Body of pancreas (tissue), 4 donors: Measurements from ENCODE around the gene LRRC10. TPM values are rescaled to one million over a fixed set of nuclear protein-coding genes. Genes with fewer than 3 reads are reported as not detected.

Experiments
- ATAC-seq: fragments of 150-250 bp; one replicate; pipeline ENCODE4 v1.9.1; 2016
- DNase-seq, 4 donors: peaks; one replicate each; pipeline ENCODE4 v3.0.0-alpha.2; 2019
- H3K27ac ChIP-seq, 4 donors: fragments of 200-600 bp; sonication (generic); 1 replicate in 3 of 4; 2 replicates in 1 of 4; pipeline versions ENCODE4 v1.5.1 to v1.6.1; 2016 to 2019; ENCODE audit warnings: mild to moderate bottlenecking in 1 of 4, mixed read lengths in 1 of 4, moderate library complexity in 1 of 4
- H3K27me3 ChIP-seq, 2 donors: fragments of 200-600 bp; sonication (generic); one replicate each; pipeline ENCODE4 v1.6.0; 2016; ENCODE audit warnings: mild to moderate bottlenecking in 1 of 2
- H3K36me3 ChIP-seq, 2 donors: fragments of 200-600 bp; sonication (generic); replicated peaks in 1 of 2; 2 replicates each; pipeline ENCODE4 v1.5.1; 2016; ENCODE audit warnings: low read depth in 2 of 2; ENCODE audit not compliant: insufficient read depth in 1 of 2
- H3K4me1 ChIP-seq: fragments of 200-600 bp; sonication (generic); one replicate; pipeline ENCODE4 v1.6.0; 2016
- H3K4me3 ChIP-seq, 2 donors: fragments of 200-600 bp; sonication (generic); 1 replicate in 1 of 2; 2 replicates in 1 of 2; pipeline ENCODE4 v1.5.1; 2016 to 2019
- H3K9me3 ChIP-seq, 3 donors: fragments of 200-600 bp; sonication (generic); 1 replicate in 2 of 3; 2 replicates in 1 of 3; pipeline ENCODE4 v1.5.1; 2016
- POLR2A ChIP-seq, 3 donors: fragments of 450-650 bp; IDR thresholded peaks; one replicate each; pipeline ENCODE4 v1.6.1; 2016; ENCODE audit warnings: antibody characterized with exemption in 3 of 3, mild to moderate bottlenecking in 2 of 3
- WGBS, 2 donors: methylation state at CpG; one replicate each; pipeline ENCODE4 v1.1.5; 2017; 5-methylcytosine and 5-hydroxymethylcytosine counted together
- intact Hi-C: fragments of 100-400 bp; cut with DNase I; formaldehyde crosslinking; loops from one replicate; pipeline ENCODE4 v1.15.1; 2023
- total RNA-seq, 2 donors: library from RNA; depleted of rRNA; stranded (reverse); fragments of >200 nt; gene quantifications; one replicate each; pipeline ENCODE4 v1.1.0, GENCODE V29; 2016
- TF ChIP-seq, protein P1 (sequence below), 7 experiments: fragments of 450-650 bp in 4 of 7; fragments of 200-600 bp in 3 of 7; sonication (generic) in 3 of 7; IDR thresholded peaks; one replicate each; pipeline ENCODE4 v1.5.1; 2016 to 2019; ENCODE audit warnings: antibody characterized with exemption in 7 of 7

Gene LRRC10
- total RNA-seq, 2 donors from 2014 or later, result not detected

DNA sequence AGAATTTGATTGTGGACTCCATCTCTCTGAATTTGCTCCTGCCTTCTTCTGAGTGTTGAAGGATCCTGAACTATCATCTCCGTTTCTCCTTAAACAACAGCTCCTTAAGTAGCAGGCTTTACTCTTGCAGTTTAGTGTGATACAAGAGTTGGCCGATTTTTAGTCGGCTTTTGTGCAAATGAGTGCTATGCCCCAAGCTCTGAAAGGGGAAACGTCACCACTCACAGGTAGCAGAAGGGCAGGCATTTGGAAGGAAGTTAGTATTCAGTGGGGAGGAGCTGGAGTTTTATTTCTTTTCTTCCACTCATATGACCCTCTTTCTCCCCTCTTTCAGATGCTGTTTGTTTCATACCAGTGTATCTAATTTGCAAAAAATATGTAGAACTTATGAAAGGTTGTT, 36.5 kb upstream of the LRRC10 start:
- Histone ChIP-seq H3K4me3 (no peak overlapping the region), H3K27me3 (no peaks in the 10 kb centered on the region), H3K27ac (no peak overlapping the region), H3K36me3 (no peaks in the 10 kb centered on the region), H3K9me3 (no peaks in the 10 kb centered on the region), H3K4me1 (no peaks in the 10 kb centered on the region)
- no peak for DNase-seq
- TF ChIP-seq POLR2A (IDR thresholded peaks at IDR 0.05), result no peak
- TF ChIP-seq, protein P1, sequence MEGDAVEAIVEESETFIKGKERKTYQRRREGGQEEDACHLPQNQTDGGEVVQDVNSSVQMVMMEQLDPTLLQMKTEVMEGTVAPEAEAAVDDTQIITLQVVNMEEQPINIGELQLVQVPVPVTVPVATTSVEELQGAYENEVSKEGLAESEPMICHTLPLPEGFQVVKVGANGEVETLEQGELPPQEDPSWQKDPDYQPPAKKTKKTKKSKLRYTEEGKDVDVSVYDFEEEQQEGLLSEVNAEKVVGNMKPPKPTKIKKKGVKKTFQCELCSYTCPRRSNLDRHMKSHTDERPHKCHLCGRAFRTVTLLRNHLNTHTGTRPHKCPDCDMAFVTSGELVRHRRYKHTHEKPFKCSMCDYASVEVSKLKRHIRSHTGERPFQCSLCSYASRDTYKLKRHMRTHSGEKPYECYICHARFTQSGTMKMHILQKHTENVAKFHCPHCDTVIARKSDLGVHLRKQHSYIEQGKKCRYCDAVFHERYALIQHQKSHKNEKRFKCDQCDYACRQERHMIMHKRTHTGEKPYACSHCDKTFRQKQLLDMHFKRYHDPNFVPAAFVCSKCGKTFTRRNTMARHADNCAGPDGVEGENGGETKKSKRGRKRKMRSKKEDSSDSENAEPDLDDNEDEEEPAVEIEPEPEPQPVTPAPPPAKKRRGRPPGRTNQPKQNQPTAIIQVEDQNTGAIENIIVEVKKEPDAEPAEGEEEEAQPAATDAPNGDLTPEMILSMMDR (IDR thresholded peaks at IDR 0.05), result no peak
- intact Hi-C loops, result no loop called here
- no peak for ATAC-seq
- 39 to 45% methylated on average over 4 of the region's 4 CpGs for WGBS, 2 donors

DNA sequence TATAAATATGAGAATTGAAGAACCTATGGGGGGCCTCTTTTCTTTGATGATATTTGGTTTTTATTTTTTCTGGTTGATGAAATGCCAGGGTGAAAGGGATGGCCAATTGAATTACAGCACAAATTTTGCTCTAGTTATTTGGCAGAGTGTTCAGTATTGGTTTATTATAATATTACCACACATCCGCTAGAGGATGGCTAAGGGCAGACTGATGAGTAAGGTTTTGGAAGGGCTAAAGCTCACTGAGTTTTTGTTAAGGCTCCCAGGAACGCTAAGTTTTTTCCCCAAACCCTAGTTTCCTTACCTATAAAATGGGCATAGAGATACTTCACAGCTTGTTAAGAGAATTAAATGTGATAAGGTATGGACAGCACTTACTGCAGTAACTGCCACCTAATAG, 34.3 kb upstream of the LRRC10 start:
- 75 to 82% methylated on average over 2 of the region's 2 CpGs for WGBS, 2 donors
- intact Hi-C loops, result no loop called here
- ATAC-seq, result no peak

DNA sequence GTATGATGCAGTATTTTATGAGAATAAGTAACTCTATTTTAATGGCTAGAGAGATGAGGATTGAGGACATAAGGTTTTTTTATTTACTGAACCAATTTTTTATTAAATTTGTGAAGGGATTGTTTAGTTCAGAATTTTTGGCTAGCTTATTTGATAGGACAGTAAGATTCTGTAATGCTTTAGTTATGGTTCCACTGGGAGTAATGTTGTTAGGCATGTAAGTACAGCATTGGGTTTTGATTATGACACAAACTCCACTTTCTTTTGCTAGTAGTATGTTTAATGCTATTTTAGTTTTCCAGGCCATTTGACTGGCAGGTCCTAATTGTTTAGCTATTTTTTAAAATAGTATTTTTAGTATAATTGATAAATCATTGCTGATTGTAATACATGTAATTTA, 33.8 kb upstream of the LRRC10 start:
- ATAC-seq, result no peak
- intact Hi-C loops, result no loop called here
- H3K27me3 ChIP-seq, result no peaks in the 10 kb centered on the region

More for the DNA sequence above, 34.3 kb upstream of the LRRC10 start:
- DNase-seq, result no peak
- H3K36me3 ChIP-seq, result no peaks in the 10 kb centered on the region
- TF ChIP-seq, protein P1 (IDR thresholded peaks at IDR 0.05), result no peak
- no peak for TF ChIP-seq POLR2A (IDR thresholded peaks at IDR 0.05)
- H3K4me3 ChIP-seq, result no peak overlapping the region
- H3K27me3 ChIP-seq, result no peaks in the 10 kb centered on the region
- H3K4me1 ChIP-seq, result no peaks in the 10 kb centered on the region
- no peaks in the 10 kb centered on the region for H3K9me3 ChIP-seq
- no peak overlapping the region for H3K27ac ChIP-seq

DNA sequence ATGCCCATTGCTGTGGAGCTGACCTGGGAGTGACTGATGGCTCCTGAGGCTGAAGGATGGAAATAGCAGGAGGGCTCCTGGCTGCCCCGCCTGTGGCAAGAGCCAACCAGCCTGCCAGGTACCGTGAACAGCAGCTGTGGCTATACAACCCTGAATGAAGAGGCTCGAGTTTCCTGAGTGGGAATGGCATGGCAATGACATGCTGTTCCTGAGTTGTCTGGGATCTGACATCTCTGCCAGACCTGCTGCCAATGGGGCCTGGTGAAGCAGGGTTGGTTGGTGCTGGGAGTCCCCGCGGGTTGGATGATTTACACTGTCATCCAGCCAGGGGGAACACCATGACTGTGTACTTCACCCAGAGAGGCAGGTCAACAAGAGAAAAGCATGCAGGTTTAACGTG, 31.8 kb upstream of the LRRC10 start:
- Histone ChIP-seq H3K9me3 (no peaks in the 10 kb centered on the region), H3K27ac (no peak overlapping the region), H3K36me3 (no peaks in the 10 kb centered on the region), H3K4me3 (no peak overlapping the region), H3K27me3 (no peaks in the 10 kb centered on the region), H3K4me1 (no peaks in the 10 kb centered on the region)
- ATAC-seq, result no peak
- DNase-seq, result no peak
- WGBS, 2 donors, result 71 to 73% methylated on average over 3 to 6 of the region's 6 CpGs
- TF ChIP-seq POLR2A (IDR thresholded peaks at IDR 0.05), result no peak
- TF ChIP-seq, protein P1 (IDR thresholded peaks at IDR 0.05), result no peak
- intact Hi-C loops, result no loop called here

More for the DNA sequence above, 33.8 kb upstream of the LRRC10 start:
- no peaks in the 10 kb centered on the region for H3K4me1 ChIP-seq
- H3K4me3 ChIP-seq, result no peak overlapping the region
- no peak for DNase-seq
- H3K27ac ChIP-seq, result no peak overlapping the region
- no peaks in the 10 kb centered on the region for H3K9me3 ChIP-seq
- TF ChIP-seq, protein P1 (IDR thresholded peaks at IDR 0.05), result no peak
- no peak for TF ChIP-seq POLR2A (IDR thresholded peaks at IDR 0.05)
- H3K36me3 ChIP-seq, result no peaks in the 10 kb centered on the region

DNA sequence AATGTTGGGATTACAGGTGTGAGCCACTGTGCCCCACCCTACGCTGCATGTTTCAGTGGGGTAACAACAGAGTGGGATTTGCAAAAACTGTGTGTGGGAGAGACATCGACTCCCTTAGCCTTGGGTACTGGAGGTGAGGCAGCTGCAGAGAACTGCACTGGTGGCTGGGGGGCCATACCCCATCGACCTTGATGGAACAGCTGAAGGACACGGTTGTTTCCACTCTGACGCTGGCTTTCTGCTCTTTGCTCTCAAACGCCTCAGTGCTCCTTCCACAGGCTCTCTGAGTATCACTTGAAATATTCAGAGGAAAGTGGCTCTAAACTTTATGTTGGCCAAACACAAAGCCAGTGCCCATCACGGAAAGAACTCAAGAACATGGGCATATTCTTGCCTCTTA, 30.8 kb upstream of the LRRC10 start:
- H3K36me3 ChIP-seq, result no peaks in the 10 kb centered on the region
- TF ChIP-seq, protein P1 (IDR thresholded peaks at IDR 0.05), result no peak
- TF ChIP-seq POLR2A (IDR thresholded peaks at IDR 0.05), result no peak
- no peak overlapping the region for H3K4me3 ChIP-seq
- intact Hi-C loops, result no loop called here
- ATAC-seq (no peak), DNase-seq (no peak)
- H3K4me1 ChIP-seq, result no peaks in the 10 kb centered on the region
- WGBS, 2 donors, result 74 to 77% methylated on average over 7 of the region's 7 CpGs
- H3K27ac ChIP-seq, result no peak overlapping the region
- no peaks in the 10 kb centered on the region for H3K27me3 ChIP-seq
- no peaks in the 10 kb centered on the region for H3K9me3 ChIP-seq
